ENCODE data around the gene CCR8. TPM values are rescaled to one million over a fixed set of nuclear protein-coding genes. Genes with fewer than 3 reads are reported as not detected.

CCR8 gene
- polyA plus RNA-seq, 3 donors: not detected

GRCh38 chr3:39378088-39378487 lies 48.6 kb downstream of the CCR8 start:
- H3K27ac ChIP-seq (ENCODE audit: low read depth, low read length): no peak overlapping the region
- WGBS, 3 donors: 26 to 41% (median 27%) methylated on average over 4 of the region's 4 CpGs

DNA sequence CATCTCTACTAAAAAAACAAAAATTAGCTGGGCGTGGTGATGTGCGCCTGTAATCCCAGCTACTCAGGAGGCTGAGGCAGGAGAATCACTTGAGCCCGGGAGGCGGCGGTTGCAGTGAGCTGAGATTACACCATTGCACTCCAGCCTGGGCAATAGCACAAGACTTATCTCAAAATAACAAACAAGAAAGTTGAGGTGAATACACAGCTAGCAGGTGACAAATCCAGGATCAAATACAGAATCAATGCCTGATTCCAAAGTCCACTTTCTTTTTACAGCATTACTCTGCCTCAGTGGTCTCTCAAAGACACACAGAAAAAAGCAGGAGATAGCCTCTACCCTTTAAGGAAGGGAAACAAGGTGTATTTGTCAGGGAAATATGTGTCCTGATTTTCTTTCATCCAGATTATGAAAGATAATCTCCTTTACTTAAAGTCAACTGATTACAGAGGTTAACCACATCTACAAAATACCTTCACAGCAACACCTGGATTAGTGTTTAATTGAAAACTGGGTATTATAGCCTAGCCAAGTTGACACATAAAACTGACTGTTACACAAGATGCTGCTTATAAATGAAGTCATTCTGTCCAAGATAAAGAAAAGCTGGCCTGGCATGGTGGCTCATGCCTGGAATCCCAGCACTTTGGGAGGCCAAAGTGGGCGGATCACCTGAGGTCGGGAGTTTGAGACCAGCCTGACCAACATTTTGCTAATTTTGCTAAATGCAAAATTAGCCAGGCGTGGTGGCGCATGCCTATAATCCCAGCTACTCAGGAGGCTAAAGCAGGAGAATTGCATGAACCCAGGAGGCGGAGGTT lies 49.7 kb downstream of the CCR8 start:
- 70 to 95% (median 94%) methylated on average over 10 of the region's 10 CpGs for WGBS, 3 donors
- no peak overlapping the region for H3K27ac ChIP-seq (ENCODE audit: low read depth, low read length)

GRCh38 chr3:39379778-39380155 lies 50.3 kb downstream of the CCR8 start:
- 80 to 91% (median 90%) methylated on average over 5 of the region's 5 CpGs for WGBS, 3 donors
- H3K27ac ChIP-seq (ENCODE audit: low read depth, low read length): no peak overlapping the region

DNA sequence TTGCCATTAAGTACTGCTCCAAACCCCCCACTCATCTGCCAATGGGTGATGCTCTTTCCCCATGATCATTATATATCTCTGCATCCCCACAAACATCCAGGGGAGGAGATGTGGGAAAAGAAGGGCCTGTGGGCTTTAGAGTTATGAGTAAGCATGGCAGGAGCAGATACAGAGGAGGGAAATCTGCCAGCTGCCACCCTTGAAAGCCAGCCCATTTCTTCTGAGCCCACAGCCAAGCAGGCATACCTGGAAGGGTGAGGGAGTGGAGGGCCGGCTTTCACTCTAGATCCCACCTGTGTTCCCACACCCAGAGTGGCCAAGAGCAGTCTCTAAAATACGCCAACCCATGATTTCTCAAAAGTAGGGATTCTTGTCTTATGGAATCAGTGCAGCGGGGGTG lies 51.9 kb downstream of the CCR8 start:
- WGBS, 3 donors: 44 to 97% (median 93%) methylated on average over 3 of the region's 3 CpGs
- no peak overlapping the region for H3K27ac ChIP-seq (ENCODE audit: low read depth, low read length)

Other genes starting within 250 kb of the CCR8 start
- 10 to 100 TPM; 29.4 to 40.1 (median 34.4) TPM for gene GORASP1, start 222.1 kb upstream of the CCR8 start, polyA plus RNA-seq
- 1 to 10 TPM; 2.1 to 5.4 (median 2.7) TPM for gene TTC21A, start 222.0 kb upstream of the CCR8 start, polyA plus RNA-seq
- 100 to 1,000 TPM in 1 of 3 donors, 10 to 100 TPM in 2; 23.7 to 178 (median 93.9) TPM for gene CSRNP1, start 176.1 kb upstream of the CCR8 start, polyA plus RNA-seq
- under 1 TPM; 0.37 to 0.67 (median 0.51) TPM for gene XIRP1, start 137.1 kb upstream of the CCR8 start, polyA plus RNA-seq
- gene CX3CR1, start 49.7 kb upstream of the CCR8 start, polyA plus RNA-seq: under 1 TPM; 0.24 to 0.45 (median 0.34) TPM
- 10 to 100 TPM; 19.3 to 41.8 (median 22.7) TPM for gene SLC25A38, start 53.7 kb downstream of the CCR8 start, polyA plus RNA-seq
- 1,000 to 10,000 TPM; 1,362 to 1,817 (median 1,440) TPM for gene RPSA, start 77.0 kb downstream of the CCR8 start, polyA plus RNA-seq
- gene MOBP, start 138.0 kb downstream of the CCR8 start, polyA plus RNA-seq: under 1 TPM in 2 of 3 donors, not detected in 1; 0.07 to 0.22 TPM

Data from adipose tissue (tissue), 3 donors.